ENCODE data around the gene CCL5. TPM values are rescaled to one million over a fixed set of nuclear protein-coding genes. Genes with fewer than 3 reads are reported as not detected.

The CCL5 gene
- polyA plus RNA-seq, 2 of the 4 experiments (the other 2 are of a cell fraction): 0.12 to 0.31 TPM

GRCh38 chr17:35841505-35841904, 38.7 kb downstream of the CCL5 start:
- Histone ChIP-seq H3K4me3 (no peak overlapping the region), H3K4me1 (peaks cover 6% of the 10 kb centered on the region; the same call in 2 of the 3 replicates), H3K27ac (no peak overlapping the region), H3K9me3 (no peaks in the 10 kb centered on the region), H3K4me2 (no peak overlapping the region)
- ChIA-PET POLR2A (interaction anchor here (0.7 to 2.0 kb wide), 2 partner anchors 32 to 45 kb away, joined by 5 to 9 read pairs; partner anchors contain the start of gene TAF15), CTCF (interaction anchor here (0.9 to 3.7 kb wide), 8 partner anchors 8 to 307 kb away, joined by 3 to 21 read pairs (median 8); partner anchors contain the start of gene TAF15)
- DNase-seq (ENCODE audit: low read depth in 1 of 2, low spot score in 1 of 2) (no peak), FAIRE-seq (no peak), ATAC-seq (peak in 1 of 2 experiments; percentile 56; a peak in 3 of 6 replicates)
- WGBS (ENCODE audit: missing lambda C conversion rate): 92% methylated on average over 4 of the region's 4 CpGs
- TF ChIP-seq HEYL (CRISPR knock-in tag; IDR thresholded peaks at IDR 0.05): no peak
- no peak for TF ChIP-seq ZC3H11A (IDR thresholded peaks at IDR 0.05)
- no peak for TF ChIP-seq CBX8 (IDR thresholded peaks at IDR 0.05)
- TF ChIP-seq, protein P1, sequence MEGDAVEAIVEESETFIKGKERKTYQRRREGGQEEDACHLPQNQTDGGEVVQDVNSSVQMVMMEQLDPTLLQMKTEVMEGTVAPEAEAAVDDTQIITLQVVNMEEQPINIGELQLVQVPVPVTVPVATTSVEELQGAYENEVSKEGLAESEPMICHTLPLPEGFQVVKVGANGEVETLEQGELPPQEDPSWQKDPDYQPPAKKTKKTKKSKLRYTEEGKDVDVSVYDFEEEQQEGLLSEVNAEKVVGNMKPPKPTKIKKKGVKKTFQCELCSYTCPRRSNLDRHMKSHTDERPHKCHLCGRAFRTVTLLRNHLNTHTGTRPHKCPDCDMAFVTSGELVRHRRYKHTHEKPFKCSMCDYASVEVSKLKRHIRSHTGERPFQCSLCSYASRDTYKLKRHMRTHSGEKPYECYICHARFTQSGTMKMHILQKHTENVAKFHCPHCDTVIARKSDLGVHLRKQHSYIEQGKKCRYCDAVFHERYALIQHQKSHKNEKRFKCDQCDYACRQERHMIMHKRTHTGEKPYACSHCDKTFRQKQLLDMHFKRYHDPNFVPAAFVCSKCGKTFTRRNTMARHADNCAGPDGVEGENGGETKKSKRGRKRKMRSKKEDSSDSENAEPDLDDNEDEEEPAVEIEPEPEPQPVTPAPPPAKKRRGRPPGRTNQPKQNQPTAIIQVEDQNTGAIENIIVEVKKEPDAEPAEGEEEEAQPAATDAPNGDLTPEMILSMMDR (IDR thresholded peaks at IDR 0.05): no peak
- no peak for TF ChIP-seq GATA3 (IDR thresholded peaks at IDR 0.05; ENCODE audit: borderline replicate concordance)
- TF ChIP-seq MAZ (IDR thresholded peaks at IDR 0.05; ENCODE audit: borderline replicate concordance, low read depth, low read length): no peak
- TF ChIP-seq, protein P2, sequence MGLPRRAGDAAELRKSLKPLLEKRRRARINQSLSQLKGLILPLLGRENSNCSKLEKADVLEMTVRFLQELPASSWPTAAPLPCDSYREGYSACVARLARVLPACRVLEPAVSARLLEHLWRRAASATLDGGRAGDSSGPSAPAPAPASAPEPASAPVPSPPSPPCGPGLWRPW (IDR thresholded peaks at IDR 0.05): no peak
- TF ChIP-seq POLR2AphosphoS2 (conservative IDR thresholded peaks at IDR 0.05; ENCODE audit: low read length): no peak
- TF ChIP-seq RFX5 (IDR thresholded peaks at IDR 0.05): no peak
- TF ChIP-seq JUN (IDR thresholded peaks at IDR 0.05): no peak
- TF ChIP-seq FOSB (CRISPR knock-in tag; IDR thresholded peaks at IDR 0.05): no peak
- TF ChIP-seq HOXB13 (CRISPR knock-in tag; IDR thresholded peaks at IDR 0.05; ENCODE audit: low read depth): no peak
- no peak for TF ChIP-seq TFCP2L1 (CRISPR knock-in tag; IDR thresholded peaks at IDR 0.05)
- TF ChIP-seq, protein P3, sequence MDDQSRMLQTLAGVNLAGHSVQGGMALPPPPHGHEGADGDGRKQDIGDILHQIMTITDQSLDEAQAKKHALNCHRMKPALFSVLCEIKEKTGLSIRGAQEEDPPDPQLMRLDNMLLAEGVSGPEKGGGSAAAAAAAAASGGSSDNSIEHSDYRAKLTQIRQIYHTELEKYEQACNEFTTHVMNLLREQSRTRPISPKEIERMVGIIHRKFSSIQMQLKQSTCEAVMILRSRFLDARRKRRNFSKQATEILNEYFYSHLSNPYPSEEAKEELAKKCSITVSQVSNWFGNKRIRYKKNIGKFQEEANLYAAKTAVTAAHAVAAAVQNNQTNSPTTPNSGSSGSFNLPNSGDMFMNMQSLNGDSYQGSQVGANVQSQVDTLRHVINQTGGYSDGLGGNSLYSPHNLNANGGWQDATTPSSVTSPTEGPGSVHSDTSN (IDR thresholded peaks at IDR 0.05): no peak
- no peak for TF ChIP-seq SREBF2 (IDR thresholded peaks at IDR 0.05)
- TF ChIP-seq FOXS1 (CRISPR knock-in tag; IDR thresholded peaks at IDR 0.05): no peak

DNA sequence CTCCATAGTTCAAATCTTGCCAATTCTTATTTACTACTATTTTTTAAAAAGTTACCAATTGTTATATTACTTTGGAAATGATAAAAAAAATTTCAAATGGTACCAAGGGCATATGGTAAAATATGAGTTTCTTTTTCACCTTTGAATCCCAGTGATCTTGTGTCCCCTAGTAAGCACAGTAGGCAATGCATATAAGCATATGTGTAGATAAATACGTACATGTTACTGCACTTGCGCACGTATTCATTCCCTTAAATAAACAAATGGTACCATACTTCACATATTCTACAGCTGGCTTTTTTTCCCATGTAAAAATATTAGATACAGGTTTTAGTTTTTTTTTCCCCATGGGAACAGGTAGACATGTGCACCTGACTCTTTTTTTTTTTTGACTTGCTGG, 39.1 kb downstream of the CCL5 start:
- Histone ChIP-seq H3K4me2 (no peak overlapping the region), H3K27ac (no peak overlapping the region), H3K4me1 (peaks cover 6% of the 10 kb centered on the region; the same call in 2 of the 3 replicates), H3K4me3 (no peak overlapping the region), H3K9me3 (no peaks in the 10 kb centered on the region)
- ChIA-PET POLR2A (interaction anchor here (0.7 kb wide), 1 partner anchor 44 kb away, joined by 9 read pairs; no protein-coding TSS in a partner anchor), CTCF (interaction anchor here (1.6 to 3.7 kb wide), 6 partner anchors 8 to 308 kb away, joined by 4 to 21 read pairs (median 10); partner anchors contain the start of gene TAF15)
- ATAC-seq: no peak
- FAIRE-seq: no peak
- DNase-seq (ENCODE audit: low read depth in 1 of 2, low spot score in 1 of 2): no peak
- WGBS (ENCODE audit: missing lambda C conversion rate): 67% methylated on average over 3 of the region's 3 CpGs
- TF ChIP-seq BHLHE40 (IDR thresholded peaks at IDR 0.05; ENCODE audit: low read depth, low read length): no peak
- no peak for TF ChIP-seq HDAC2 (IDR thresholded peaks at IDR 0.05)
- TF ChIP-seq KDM5A (IDR thresholded peaks at IDR 0.05): no peak
- TF ChIP-seq ESRRA (IDR thresholded peaks at IDR 0.05; ENCODE audit: borderline replicate concordance, low read length): no peak
- no peak for TF ChIP-seq ZNF302 (CRISPR knock-in tag; IDR thresholded peaks at IDR 0.05)
- TF ChIP-seq MAFK (IDR thresholded peaks at IDR 0.05; ENCODE audit: partially characterized antibody): no peak
- TF ChIP-seq RAD21 (conservative IDR thresholded peaks at IDR 0.05 in 1 of 2, IDR thresholded peaks at IDR 0.05 in 1 of 2): no peak
- TF ChIP-seq HOXB5 (CRISPR knock-in tag; IDR thresholded peaks at IDR 0.05): no peak
- TF ChIP-seq KDM1A (IDR thresholded peaks at IDR 0.05; ENCODE audit: low read depth): no peak
- no peak for TF ChIP-seq BCL3 (IDR thresholded peaks at IDR 0.05)

Data from A549 (cell line).